IMR-90 (cell line): ENCODE results near the gene CREB5. TPM values are rescaled to one million over a fixed set of nuclear protein-coding genes. Genes with fewer than 3 reads are reported as not detected.

Source experiments
- ATAC-seq: fragments of 200-7000 bp; cut with Tn5 transposase; 2 replicates; pipeline ENCODE4 v1.9.1; 2020; ENCODE audit warnings: low read depth, mild to moderate bottlenecking, moderate library complexity
- BruUV-seq: library from RNA; stranded (reverse); fragments of 400-500 nt; replicated peaks from 2 replicates; lab custom pipeline; 2021; lab: Mats Ljungman, UMichigan
- CTCF ChIA-PET: fragments of 300-600 bp; formaldehyde crosslinking; extraction: SDS; loops from one replicate; lab custom pipeline; 2021; ENCODE audit warnings: antibody characterized with exemption; lab: Yijun Ruan, JAX
- POLR2A ChIA-PET: fragments of 300-600 bp; sonication (Branson Sonifier 250); formaldehyde crosslinking; loops from one replicate; lab custom pipeline; 2022; ENCODE audit warnings: antibody characterized with exemption; ENCODE audit not compliant: unreplicated experiment; lab: Charles Lee
- DNase-seq: peaks from one replicate; pipeline ENCODE4 v3.0.0; 2013
- H2AFZ ChIP-seq: replicated peaks from 2 replicates; pipeline ENCODE3; 2013; ENCODE audit warnings: low read length, mild to moderate bottlenecking; ENCODE audit not compliant: poor library complexity
- H2AK5ac ChIP-seq: 2 replicates; pipeline ENCODE4 v1.6.1; 2013; ENCODE audit warnings: low read depth, low read length, inconsistent platforms
- H2AK9ac ChIP-seq: replicated peaks from 2 replicates; pipeline ENCODE3; 2013; ENCODE audit warnings: mild to moderate bottlenecking, low read depth, low read length, moderate library complexity; ENCODE audit not compliant: poor library complexity
- H2BK120ac ChIP-seq: 2 replicates; pipeline ENCODE4 v1.6.1; 2013; ENCODE audit warnings: low read depth, low read length, inconsistent platforms
- H2BK15ac ChIP-seq: 3 replicates; pipeline ENCODE4 v1.6.1; 2013; ENCODE audit warnings: low read depth, low read length, inconsistent platforms
- H2BK20ac ChIP-seq: 2 replicates; pipeline ENCODE4 v1.6.1; 2013; ENCODE audit warnings: low read depth, mild to moderate bottlenecking, inconsistent platforms, low read length, moderate library complexity
- H2BK5ac ChIP-seq: 2 replicates; pipeline ENCODE4 v1.6.1; 2013; ENCODE audit warnings: mild to moderate bottlenecking, low read depth, low read length, inconsistent platforms; ENCODE audit not compliant: poor library complexity, severe bottlenecking
- H3K14ac ChIP-seq: replicated peaks from 2 replicates; pipeline ENCODE4 v1.6.1; 2013; ENCODE audit warnings: low read depth, low read length, inconsistent platforms
- H3K18ac ChIP-seq: 2 replicates; pipeline ENCODE4 v1.6.1; 2013; ENCODE audit warnings: low read depth, low read length, control low read depth
- H3K23ac ChIP-seq: 2 replicates; pipeline ENCODE4 v1.6.1; 2013; ENCODE audit warnings: low read depth, low read length, inconsistent platforms
- H3K27ac ChIP-seq: 2 replicates; pipeline ENCODE4 v1.5.1; 2013; ENCODE audit warnings: mild to moderate bottlenecking, control low read depth, low read length; ENCODE audit not compliant: insufficient read depth
- H3K27me3 ChIP-seq: 2 replicates; pipeline ENCODE4 v1.6.1; 2013; ENCODE audit warnings: low read length; ENCODE audit not compliant: control insufficient read depth, insufficient read depth
- H3K36me3 ChIP-seq: 2 replicates; pipeline ENCODE4 v1.6.1; 2013; ENCODE audit warnings: low read length, mixed read lengths; ENCODE audit not compliant: control insufficient read depth, insufficient read depth
- H3K4ac ChIP-seq: 2 replicates; pipeline ENCODE4 v1.6.1; 2013; ENCODE audit warnings: low read depth, low read length, inconsistent platforms
- H3K4me1 ChIP-seq: 2 replicates; pipeline ENCODE4 v1.6.1; 2013; ENCODE audit warnings: low read length, mixed read lengths; ENCODE audit not compliant: control insufficient read depth, insufficient read depth
- H3K4me2 ChIP-seq: 2 replicates; pipeline ENCODE4 v1.6.1; 2013; ENCODE audit warnings: low read depth, mild to moderate bottlenecking, control low read depth, low read length, moderate library complexity
- H3K4me3 ChIP-seq: 2 replicates; pipeline ENCODE4 v1.5.1; 2013; ENCODE audit warnings: low read depth, mild to moderate bottlenecking, control low read depth, low read length, moderate library complexity; ENCODE audit not compliant: insufficient read depth
- H3K56ac ChIP-seq: 2 replicates; pipeline ENCODE4 v1.6.1; 2013; ENCODE audit warnings: low read length, inconsistent platforms; ENCODE audit not compliant: insufficient read depth; ENCODE audit errors: extremely low read depth
- H3K79me1 ChIP-seq, 2 experiments: 2 replicates each; pipeline ENCODE4 v1.6.1; 2013; ENCODE audit warnings: low read length in 2 of 2, inconsistent platforms in 1 of 2, low read depth in 1 of 2
- H3K9ac ChIP-seq: 2 replicates; pipeline ENCODE4 v1.6.1; 2013; ENCODE audit warnings: low read depth, low read length, control low read depth
- H3K9me1 ChIP-seq: 2 replicates; pipeline ENCODE4 v1.6.1; 2013; ENCODE audit warnings: low read length, inconsistent platforms; ENCODE audit not compliant: insufficient read depth
- H3K9me3 ChIP-seq: 2 replicates; pipeline ENCODE4 v1.6.1; 2013; ENCODE audit warnings: low read length; ENCODE audit not compliant: control insufficient read depth, insufficient read depth
- H4K20me1 ChIP-seq: 2 replicates; pipeline ENCODE4 v1.6.1; 2013; ENCODE audit warnings: low read length, inconsistent platforms; ENCODE audit not compliant: insufficient read depth
- H4K5ac ChIP-seq: 2 replicates; pipeline ENCODE4 v1.6.1; 2013; ENCODE audit warnings: mild to moderate bottlenecking, low read depth, low read length, control low read depth
- H4K8ac ChIP-seq, 2 experiments: 2 replicates each; pipeline ENCODE4 v1.6.1; 2013; ENCODE audit warnings: low read depth in 2 of 2, low read length in 2 of 2, control low read depth in 1 of 2, inconsistent platforms in 1 of 2
- H4K91ac ChIP-seq: 2 replicates; pipeline ENCODE4 v1.6.1; 2013; ENCODE audit warnings: low read depth, low read length, inconsistent platforms; ENCODE audit not compliant: insufficient read depth
- FOS ChIP-seq: fragments of 150-350 bp; IDR thresholded peaks from 2 replicates; pipeline ENCODE4 v1.6.1; 2016; ENCODE audit warnings: low read depth, low read length
- RFX5 ChIP-seq: IDR thresholded peaks from 2 replicates; pipeline ENCODE4 v1.8.0; 2012; ENCODE audit warnings: low read depth, mild to moderate bottlenecking, low read length, moderate library complexity
- WGBS, 2 experiments: methylation state at CpG; one replicate each; pipeline versions ENCODE4 v1.1.5 to v1.1.7; 2013; ENCODE audit warnings: missing lambda C conversion rate in 2 of 2; ENCODE audit not compliant: insufficient read length in 1 of 2; ENCODE audit errors: extremely low coverage in 2 of 2; 5-methylcytosine and 5-hydroxymethylcytosine counted together
- dilution Hi-C: fragments of 300-500 bp; cut with HindIII; formaldehyde crosslinking; loops from one replicate; pipeline ENCODE4 v1.14.3; 2018; ENCODE audit warnings: low sequenced_read_pairs; ENCODE audit not compliant: unreplicated experiment
- in situ Hi-C: fragments of 300-500 bp; cut with MboI; formaldehyde crosslinking; loops from 3 replicates; pipeline ENCODE4 v1.14.3; 2019; ENCODE audit warnings: low sequenced_read_pairs, inconsistent platforms, mixed read lengths
- intact Hi-C: fragments of 100-400 bp; cut with micrococcal nuclease; formaldehyde crosslinking; loops from 2 replicates; pipeline ENCODE4 v1.10.0; 2022
- polyA plus RNA-seq, 3 experiments: library from polyadenylated mRNA; depleted of rRNA; stranded (reverse); fragments of >200 nt; gene quantifications; 2 replicates each; pipeline ENCODE4 v1.2.3, GENCODE V29; 2012; ENCODE audit warnings: low replicate concordance in 1 of 3
- total RNA-seq: library from RNA; depleted of rRNA; stranded (reverse); fragments of >200 nt; gene quantifications from 2 replicates; pipeline ENCODE4 v1.2.3, GENCODE V29; 2012
- TF ChIP-seq, protein P1 (sequence below): fragments of 150-350 bp; IDR thresholded peaks from 2 replicates; pipeline ENCODE4 v1.6.1; 2016; ENCODE audit warnings: low read depth, mild to moderate bottlenecking, low read length, moderate library complexity, borderline replicate concordance

Gene CREB5
- total and polyA plus RNA-seq, 2 of the 4 experiments (the other 2 are of a cell fraction), result 7.3 to 13.1 TPM

DNA sequence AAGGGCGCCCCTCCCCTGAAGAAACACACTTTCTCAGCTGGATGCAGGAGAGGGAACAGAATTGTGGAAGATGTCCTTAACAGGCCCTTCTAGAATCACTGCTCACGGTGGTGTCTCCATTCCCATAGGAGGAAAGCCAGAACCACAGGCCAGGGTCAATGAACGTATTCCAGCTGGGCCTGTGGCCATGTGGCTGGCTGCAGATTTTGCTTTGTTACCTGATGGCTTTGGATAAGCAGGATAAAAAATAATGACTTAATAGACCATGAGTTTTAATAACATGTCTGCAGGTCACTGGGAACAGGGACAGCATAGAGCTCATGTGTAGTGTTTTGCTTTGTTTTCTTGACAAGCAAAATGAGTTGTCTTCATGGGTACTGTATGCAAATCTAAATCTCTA lies 335.5 kb downstream of the CREB5 start:
- H3K18ac ChIP-seq, result no peak overlapping the region
- WGBS, 2 experiments, result no CpG with 5 or more reads among the region's 3 CpGs
- H3K14ac ChIP-seq, result no peak overlapping the region
- no peaks in the 10 kb centered on the region for H3K79me1 ChIP-seq
- H3K4me2 ChIP-seq, result no peak overlapping the region
- dilution Hi-C loops, result no loop called here
- no peak overlapping the region for H3K23ac ChIP-seq
- H4K5ac ChIP-seq, result no peak overlapping the region
- in situ Hi-C loops, result no loop called here
- H3K4me3 ChIP-seq, result no peak overlapping the region
- no peak overlapping the region for H4K8ac ChIP-seq
- POLR2A ChIA-PET, result no interaction called here
- peaks cover 1% of the 10 kb centered on the region for H3K4me1 ChIP-seq
- BruUV-seq, result no TSS peak
- H2AK5ac ChIP-seq, result no peak overlapping the region
- no peaks in the 10 kb centered on the region for H3K36me3 ChIP-seq
- no peaks in the 10 kb centered on the region for H3K9me1 ChIP-seq
- no peak overlapping the region for H3K4ac ChIP-seq
- no peak overlapping the region for H3K27ac ChIP-seq
- H2AK9ac ChIP-seq, result no peak overlapping the region
- H2AFZ ChIP-seq, result no peak overlapping the region
- H4K91ac ChIP-seq, result no peak overlapping the region
- H3K27me3 ChIP-seq, result no peaks in the 10 kb centered on the region
- no peak overlapping the region for H2BK15ac ChIP-seq
- ATAC-seq, result no peak
- CTCF ChIA-PET, result interaction anchor here (0.6 kb wide), 1 partner anchor 34 kb away, joined by 4 read pairs; no protein-coding TSS in a partner anchor
- no peak overlapping the region for H3K56ac ChIP-seq
- H2BK5ac ChIP-seq, result no peak overlapping the region
- no peak overlapping the region for H2BK120ac ChIP-seq
- no peak for DNase-seq
- TF ChIP-seq, protein P1, sequence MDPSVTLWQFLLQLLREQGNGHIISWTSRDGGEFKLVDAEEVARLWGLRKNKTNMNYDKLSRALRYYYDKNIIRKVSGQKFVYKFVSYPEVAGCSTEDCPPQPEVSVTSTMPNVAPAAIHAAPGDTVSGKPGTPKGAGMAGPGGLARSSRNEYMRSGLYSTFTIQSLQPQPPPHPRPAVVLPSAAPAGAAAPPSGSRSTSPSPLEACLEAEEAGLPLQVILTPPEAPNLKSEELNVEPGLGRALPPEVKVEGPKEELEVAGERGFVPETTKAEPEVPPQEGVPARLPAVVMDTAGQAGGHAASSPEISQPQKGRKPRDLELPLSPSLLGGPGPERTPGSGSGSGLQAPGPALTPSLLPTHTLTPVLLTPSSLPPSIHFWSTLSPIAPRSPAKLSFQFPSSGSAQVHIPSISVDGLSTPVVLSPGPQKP, result no peak
- no peak for TF ChIP-seq RFX5
- TF ChIP-seq FOS, result no peak
- no peak overlapping the region for H3K9ac ChIP-seq
- intact Hi-C loops, result no loop called here
- H4K20me1 ChIP-seq, result 0 out of 2 replicates have a peak, but pooled peaks cover 3% of the 10 kb centered on the region
- H2BK20ac ChIP-seq, result no peak overlapping the region
- no peaks in the 10 kb centered on the region for H3K9me3 ChIP-seq
